ENCODE data around the gene SEMA3B. TPM values are rescaled to one million over a fixed set of nuclear protein-coding genes. Genes with fewer than 3 reads are reported as not detected.
A peak's percentile ranks its signal among the peaks of the same experiment; 100 is the strongest.
"Not testable (repeated sequence)": the region's sequence is repeated elsewhere in the genome, so short reads cannot be mapped to it uniquely, and the experiment has no call there.

Gene SEMA3B
- total RNA-seq, 1 experiment from 2014 or later: 0.43 TPM

DNA sequence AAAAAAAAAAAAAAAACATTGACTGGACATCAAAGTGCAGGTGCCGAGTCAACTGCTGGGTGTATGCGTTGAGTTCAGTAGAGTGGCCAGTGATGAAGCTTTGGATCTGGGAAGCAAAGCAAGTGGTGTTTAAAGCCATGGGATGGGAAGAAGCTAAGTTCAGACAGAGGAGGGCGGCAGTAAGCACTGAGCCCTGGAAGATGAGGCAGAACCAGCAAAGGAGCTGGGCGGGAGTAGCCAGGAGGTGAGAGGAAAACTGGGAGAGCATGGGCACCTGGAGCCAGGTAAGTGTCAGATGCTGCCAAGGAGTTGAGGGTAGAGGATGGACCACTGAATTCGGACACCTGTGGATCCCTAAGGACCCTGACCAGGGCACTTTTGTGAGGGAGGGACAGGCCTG lies 44.3 kb upstream of the SEMA3B start:
- Histone ChIP-seq H3K36me3 (ENCODE audit: insufficient read depth, low read length, poor library complexity, severe bottlenecking) (no peaks in the 10 kb centered on the region), H3K27ac (ENCODE audit: low read depth, low read length, poor library complexity, severe bottlenecking) (no peak overlapping the region), H3K4me1 (ENCODE audit: insufficient read depth, low read length, poor library complexity, severe bottlenecking) (peaks cover 8% of the 10 kb centered on the region), H3K27me3 (replicated peaks; ENCODE audit: insufficient read depth, low read depth, low read length, poor library complexity) (no peaks in the 10 kb centered on the region), H3K9me3 (ENCODE audit: low read depth, low read length, poor library complexity, severe bottlenecking) (no peaks in the 10 kb centered on the region), H3K4me3 (ENCODE audit: low read depth, low read length, poor library complexity, severe bottlenecking) (no peak overlapping the region)
- BruUV-seq (replicated peaks): no TSS peak
- intact Hi-C loops (cut with micrococcal nuclease; ENCODE audit: unreplicated experiment): no loop called here
- TF ChIP-seq, protein P1, sequence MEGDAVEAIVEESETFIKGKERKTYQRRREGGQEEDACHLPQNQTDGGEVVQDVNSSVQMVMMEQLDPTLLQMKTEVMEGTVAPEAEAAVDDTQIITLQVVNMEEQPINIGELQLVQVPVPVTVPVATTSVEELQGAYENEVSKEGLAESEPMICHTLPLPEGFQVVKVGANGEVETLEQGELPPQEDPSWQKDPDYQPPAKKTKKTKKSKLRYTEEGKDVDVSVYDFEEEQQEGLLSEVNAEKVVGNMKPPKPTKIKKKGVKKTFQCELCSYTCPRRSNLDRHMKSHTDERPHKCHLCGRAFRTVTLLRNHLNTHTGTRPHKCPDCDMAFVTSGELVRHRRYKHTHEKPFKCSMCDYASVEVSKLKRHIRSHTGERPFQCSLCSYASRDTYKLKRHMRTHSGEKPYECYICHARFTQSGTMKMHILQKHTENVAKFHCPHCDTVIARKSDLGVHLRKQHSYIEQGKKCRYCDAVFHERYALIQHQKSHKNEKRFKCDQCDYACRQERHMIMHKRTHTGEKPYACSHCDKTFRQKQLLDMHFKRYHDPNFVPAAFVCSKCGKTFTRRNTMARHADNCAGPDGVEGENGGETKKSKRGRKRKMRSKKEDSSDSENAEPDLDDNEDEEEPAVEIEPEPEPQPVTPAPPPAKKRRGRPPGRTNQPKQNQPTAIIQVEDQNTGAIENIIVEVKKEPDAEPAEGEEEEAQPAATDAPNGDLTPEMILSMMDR (conservative IDR thresholded peaks at IDR 0.05; ENCODE audit: low read depth, low read length): no peak
- no peak for TF ChIP-seq EZH2 (IDR thresholded peaks at IDR 0.05; ENCODE audit: borderline replicate concordance, low read depth, low read length, poor library complexity, severe bottlenecking)
- DNase-seq (ENCODE audit: low spot score): no peak
- ChIA-PET CTCF (interaction anchor here (0.7 kb wide), 2 partner anchors 36 to 67 kb away, joined by 8 to 15 read pairs; no protein-coding TSS in a partner anchor), POLR2A (ENCODE audit: low non-redundant PET) (interaction anchor here (0.7 kb wide), 1 partner anchor 45 kb away, joined by 7 read pairs; no protein-coding TSS in a partner anchor)

DNA sequence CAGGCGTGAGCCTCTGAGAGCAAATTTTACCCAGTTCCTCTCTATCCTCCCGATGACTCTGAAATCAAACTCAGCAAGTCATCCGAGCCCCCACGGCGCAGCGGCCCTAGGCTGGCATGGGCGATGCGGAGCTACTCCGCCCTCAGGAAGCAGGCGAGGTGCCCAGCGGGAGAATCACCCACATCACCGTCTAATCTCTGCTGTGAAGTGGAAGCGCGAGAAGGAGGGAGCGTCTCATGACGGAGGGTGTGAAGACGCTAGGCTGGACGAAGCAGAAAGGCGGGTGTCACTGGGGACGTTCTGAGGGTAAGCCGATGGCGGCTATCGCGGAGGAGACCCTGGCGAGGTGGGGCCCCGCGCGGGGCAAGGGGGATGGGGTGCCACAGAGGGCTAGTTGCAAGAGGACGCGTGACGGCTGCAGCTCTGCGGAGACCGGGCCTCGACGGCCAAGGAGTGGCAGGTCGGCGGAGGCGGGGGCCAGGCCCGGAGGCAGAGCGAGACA lies 42.0 kb upstream of the SEMA3B start:
- H3K27me3 ChIP-seq (replicated peaks; ENCODE audit: insufficient read depth, low read depth, low read length, poor library complexity): no peaks in the 10 kb centered on the region
- DNase-seq (ENCODE audit: low spot score): peak; percentile 62
- ChIA-PET POLR2A (ENCODE audit: low non-redundant PET) (no interaction called here), CTCF (interaction anchor here (0.6 to 2.7 kb wide), 5 partner anchors 20 to 65 kb away, joined by 3 to 17 read pairs (median 6); partner anchors contain the start of genes IFRD2 and SLC38A3)
- intact Hi-C loops (cut with micrococcal nuclease; ENCODE audit: unreplicated experiment): loop anchor here (1.0 to 2.0 kb wide), 3 partner anchors 19 to 46 kb away; no protein-coding TSS in a partner anchor
- H3K27ac ChIP-seq (ENCODE audit: low read depth, low read length, poor library complexity, severe bottlenecking): peak overlapping the region; percentile 82
- H3K9me3 ChIP-seq (ENCODE audit: low read depth, low read length, poor library complexity, severe bottlenecking): no peaks in the 10 kb centered on the region
- H3K4me1 ChIP-seq (ENCODE audit: insufficient read depth, low read length, poor library complexity, severe bottlenecking): peaks cover 8% of the 10 kb centered on the region
- TF ChIP-seq EZH2 (IDR thresholded peaks at IDR 0.05; ENCODE audit: borderline replicate concordance, low read depth, low read length, poor library complexity, severe bottlenecking): no peak
- TF ChIP-seq, protein P1 (conservative IDR thresholded peaks at IDR 0.05; ENCODE audit: low read depth, low read length): no peak
- no peaks in the 10 kb centered on the region for H3K36me3 ChIP-seq (ENCODE audit: insufficient read depth, low read length, poor library complexity, severe bottlenecking)
- BruUV-seq (replicated peaks): no TSS peak
- H3K4me3 ChIP-seq (ENCODE audit: low read depth, low read length, poor library complexity, severe bottlenecking): peak overlapping the region; percentile 62

DNA sequence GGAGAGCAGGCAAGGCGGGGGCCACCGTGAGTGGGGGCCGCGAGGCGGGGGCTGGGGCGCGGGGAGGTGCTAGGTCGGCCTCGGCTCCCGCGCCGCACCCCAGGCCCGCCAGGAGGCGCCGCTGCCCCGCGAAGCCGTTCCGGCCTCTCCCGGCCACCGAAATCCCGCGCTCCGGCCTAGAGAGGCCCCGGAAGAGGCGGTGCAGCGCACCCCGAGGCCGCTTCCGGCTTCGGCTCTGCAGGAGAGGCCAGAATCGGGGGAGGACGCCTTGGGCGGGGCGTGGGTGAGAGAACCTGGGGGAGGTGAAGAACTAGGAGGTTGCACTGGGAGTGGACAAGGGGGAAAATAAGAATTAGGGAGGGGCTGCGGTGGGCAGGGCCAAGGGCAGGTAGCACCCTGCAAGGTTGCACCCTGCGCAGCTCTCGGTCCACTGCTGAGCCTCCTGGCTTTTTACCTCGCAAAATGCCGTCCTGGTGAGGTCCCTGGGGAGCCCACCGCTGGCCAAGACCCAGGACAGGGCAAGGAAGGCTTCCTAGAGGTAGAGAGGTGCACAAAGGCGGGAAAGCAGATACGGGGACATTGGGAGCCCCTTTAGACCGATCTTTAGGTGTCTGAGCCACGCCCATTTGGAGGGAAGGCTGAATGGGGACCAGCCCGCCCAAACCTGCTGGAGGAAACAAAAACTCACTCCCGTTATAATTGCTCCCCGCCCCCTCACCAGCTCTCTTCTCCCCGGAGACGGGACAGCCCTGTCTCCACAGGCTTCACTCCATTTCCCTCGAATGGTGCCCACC lies 41.4 kb upstream of the SEMA3B start:
- DNase-seq (ENCODE audit: low spot score): peak; percentile 92
- H3K27me3 ChIP-seq (replicated peaks; ENCODE audit: insufficient read depth, low read depth, low read length, poor library complexity): no peaks in the 10 kb centered on the region
- peaks cover 8% of the 10 kb centered on the region for H3K4me1 ChIP-seq (ENCODE audit: insufficient read depth, low read length, poor library complexity, severe bottlenecking)
- peak overlapping the region; percentile 82 for H3K27ac ChIP-seq (ENCODE audit: low read depth, low read length, poor library complexity, severe bottlenecking)
- H3K36me3 ChIP-seq (ENCODE audit: insufficient read depth, low read length, poor library complexity, severe bottlenecking): no peaks in the 10 kb centered on the region
- no peaks in the 10 kb centered on the region for H3K9me3 ChIP-seq (ENCODE audit: low read depth, low read length, poor library complexity, severe bottlenecking)
- intact Hi-C loops (cut with micrococcal nuclease; ENCODE audit: unreplicated experiment): loop anchor here (1.0 to 2.0 kb wide), 3 partner anchors 19 to 46 kb away; no protein-coding TSS in a partner anchor
- BruUV-seq (replicated peaks): no TSS peak
- H3K4me3 ChIP-seq (ENCODE audit: low read depth, low read length, poor library complexity, severe bottlenecking): peak overlapping the region; percentile 62
- CTCF ChIA-PET: interaction anchor here (0.9 to 2.7 kb wide), 2 partner anchors 19 to 22 kb away, joined by 4 to 17 read pairs; partner anchors contain the start of gene SLC38A3
- TF ChIP-seq, protein P1 (conservative IDR thresholded peaks at IDR 0.05; ENCODE audit: low read depth, low read length): peak; percentile 54
- no peak for TF ChIP-seq EZH2 (IDR thresholded peaks at IDR 0.05; ENCODE audit: borderline replicate concordance, low read depth, low read length, poor library complexity, severe bottlenecking)
- POLR2A ChIA-PET (ENCODE audit: low non-redundant PET): no interaction called here

DNA sequence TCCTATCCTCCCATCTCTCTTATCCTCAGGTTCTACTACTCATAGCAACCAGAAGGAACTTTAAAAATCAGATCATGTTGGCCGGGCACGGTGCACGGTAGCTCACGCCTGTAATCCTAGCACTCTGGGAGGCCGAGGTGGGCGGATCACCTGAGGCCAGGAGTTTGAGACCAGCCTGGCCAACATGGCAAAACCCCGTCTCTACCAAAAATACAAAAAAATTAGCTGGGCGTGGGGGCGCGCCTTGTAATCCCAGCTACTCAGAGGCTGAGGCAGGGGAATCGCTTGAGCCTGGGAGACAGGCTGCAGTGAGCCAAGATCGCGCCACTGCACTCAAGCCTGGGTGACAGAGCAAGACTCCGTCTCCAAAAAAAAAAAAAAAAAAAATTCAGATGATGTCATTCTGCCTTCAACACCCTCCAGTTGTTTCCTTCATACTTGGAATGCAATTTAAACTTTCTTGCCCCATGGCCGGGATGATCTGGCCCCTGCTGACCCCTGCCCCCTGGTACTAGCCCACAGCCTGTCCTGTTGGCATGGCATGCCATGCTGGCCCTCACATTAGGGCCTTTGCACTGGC lies 40.7 kb upstream of the SEMA3B start:
- H3K36me3 ChIP-seq (ENCODE audit: insufficient read depth, low read length, poor library complexity, severe bottlenecking); H3K4me1 ChIP-seq (ENCODE audit: insufficient read depth, low read length, poor library complexity, severe bottlenecking); H3K9me3 ChIP-seq (ENCODE audit: low read depth, low read length, poor library complexity, severe bottlenecking); DNase-seq (ENCODE audit: low spot score); BruUV-seq (replicated peaks); H3K27me3 ChIP-seq (replicated peaks; ENCODE audit: insufficient read depth, low read depth, low read length, poor library complexity); POLR2A ChIA-PET (ENCODE audit: low non-redundant PET); intact Hi-C loops (cut with micrococcal nuclease; ENCODE audit: unreplicated experiment): not testable (repeated sequence)
- H3K27ac ChIP-seq (ENCODE audit: low read depth, low read length, poor library complexity, severe bottlenecking): peak overlapping the region; percentile 82
- H3K4me3 ChIP-seq (ENCODE audit: low read depth, low read length, poor library complexity, severe bottlenecking): peak overlapping the region; percentile 62
- CTCF ChIA-PET: interaction anchor here (2.7 kb wide), 1 partner anchor 18 kb away, joined by 17 read pairs; no protein-coding TSS in a partner anchor
